ENCODE results near the gene ATF6.

ATF6 gene

GRCh38 chr1:161766102-161766981, at the start of gene ATF6:
ATF6 (plus strand) TSS chr1:161766320; CDS start chr1:161766361, 41 bp downstream.
- in situ Hi-C loops (cut with MboI; ENCODE audit: low sequenced_read_pairs) = no loop called here

GRCh38 chr1:161718559-161719324, 47.4 kb upstream of the ATF6 start:
- in situ Hi-C loops (cut with MboI; ENCODE audit: low sequenced_read_pairs) = no loop called here

DNA sequence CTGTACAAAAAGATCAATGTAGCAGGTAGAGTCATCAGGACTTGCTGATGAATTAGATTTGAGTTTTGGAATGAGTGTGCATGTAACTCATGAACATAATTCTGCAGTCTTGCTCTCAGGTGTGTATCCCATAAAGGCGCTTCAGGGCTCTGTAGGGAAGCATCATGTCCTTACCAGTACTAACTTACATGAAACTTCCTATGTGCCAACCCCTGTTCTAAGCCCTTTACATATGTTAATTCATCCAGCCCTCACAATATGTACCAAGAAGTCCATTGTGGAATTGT, 46.9 kb upstream of the ATF6 start:
- in situ Hi-C loops (cut with MboI; ENCODE audit: low sequenced_read_pairs) = no loop called here

DNA sequence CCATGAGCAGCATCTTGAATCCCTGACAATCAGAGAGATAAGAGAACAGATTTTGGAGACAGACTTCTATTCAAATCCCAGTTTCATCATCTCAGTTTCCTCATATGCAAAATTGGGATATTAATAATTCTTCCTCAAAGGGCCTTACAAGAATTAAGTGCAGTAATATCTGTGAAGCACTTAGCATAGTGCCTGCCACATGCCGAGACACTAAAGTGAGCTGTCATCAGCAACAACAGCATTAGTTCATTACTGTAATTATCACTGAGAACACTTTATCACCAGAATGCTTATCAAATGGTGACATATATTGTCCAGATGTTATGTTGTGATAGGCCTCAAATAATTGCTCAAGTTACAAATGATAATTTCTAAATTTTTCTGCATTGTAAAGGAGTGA, 45.7 kb upstream of the ATF6 start:
- in situ Hi-C loops (cut with MboI; ENCODE audit: low sequenced_read_pairs) = no loop called here

DNA sequence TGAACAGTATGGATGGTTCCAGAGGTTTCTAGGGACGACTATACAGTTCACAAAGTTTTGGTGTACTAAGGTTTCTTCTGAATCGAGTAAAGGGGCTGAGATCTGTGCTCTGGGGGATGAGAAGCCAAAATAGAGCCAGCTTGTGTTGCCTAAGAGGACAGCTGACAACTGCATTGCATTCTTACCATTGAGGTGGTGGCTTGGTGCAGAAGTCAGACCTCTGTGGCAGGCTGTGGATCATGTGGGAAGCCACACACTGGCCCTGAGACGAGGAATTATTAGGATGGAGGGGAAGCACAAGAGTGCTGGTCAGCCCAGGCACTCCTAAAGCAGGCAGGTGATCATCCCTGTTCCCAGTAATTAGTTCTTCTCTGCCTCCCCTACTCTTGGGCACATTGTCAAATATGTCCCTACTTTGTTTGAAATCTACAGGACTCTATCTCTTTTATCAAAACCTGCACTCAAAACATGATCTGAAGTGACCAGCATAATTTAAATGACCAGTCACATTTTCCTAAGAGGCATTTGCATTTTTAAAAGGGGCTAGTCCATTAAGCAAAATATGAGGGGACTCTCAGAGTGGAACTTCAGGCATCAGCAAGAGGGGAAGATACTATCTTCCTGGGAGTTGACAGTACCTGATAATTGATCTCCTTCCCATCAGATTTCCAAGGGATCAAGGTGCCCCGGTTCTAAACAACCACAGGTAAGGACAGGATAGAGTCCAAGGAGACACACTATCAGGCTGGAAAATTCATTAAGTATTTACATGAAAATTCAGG, 45.0 kb upstream of the ATF6 start, which contains the start of gene FCRLB:
Gene FCRLB (plus strand): TSS at position 589 of the 782 bp plus-strand sequence. CDS start 1,129 bp downstream, outside the sequence.
- in situ Hi-C loops (cut with MboI; ENCODE audit: low sequenced_read_pairs) = no loop called here

GRCh38 chr1:161721738-161722343, 44.3 kb upstream of the ATF6 start:
- in situ Hi-C loops (cut with MboI; ENCODE audit: low sequenced_read_pairs) = no loop called here

- in situ Hi-C loops (cut with MboI; ENCODE audit: low sequenced_read_pairs) = no loop called here
Measured at GRCh38 chr1:161722406-161722805, 43.7 kb upstream of the ATF6 start.

- in situ Hi-C loops (cut with MboI; ENCODE audit: low sequenced_read_pairs) = no loop called here
Measured at GRCh38 chr1:161723459-161724141, 42.5 kb upstream of the ATF6 start.

- in situ Hi-C loops (cut with MboI; ENCODE audit: low sequenced_read_pairs) = loop anchor here (25.0 kb wide), 1 partner anchor 538 kb away; the partner anchor contains the start of genes ADAMTS4 and B4GALT3
Measured at GRCh38 chr1:161725258-161725907, 40.7 kb upstream of the ATF6 start.

DNA sequence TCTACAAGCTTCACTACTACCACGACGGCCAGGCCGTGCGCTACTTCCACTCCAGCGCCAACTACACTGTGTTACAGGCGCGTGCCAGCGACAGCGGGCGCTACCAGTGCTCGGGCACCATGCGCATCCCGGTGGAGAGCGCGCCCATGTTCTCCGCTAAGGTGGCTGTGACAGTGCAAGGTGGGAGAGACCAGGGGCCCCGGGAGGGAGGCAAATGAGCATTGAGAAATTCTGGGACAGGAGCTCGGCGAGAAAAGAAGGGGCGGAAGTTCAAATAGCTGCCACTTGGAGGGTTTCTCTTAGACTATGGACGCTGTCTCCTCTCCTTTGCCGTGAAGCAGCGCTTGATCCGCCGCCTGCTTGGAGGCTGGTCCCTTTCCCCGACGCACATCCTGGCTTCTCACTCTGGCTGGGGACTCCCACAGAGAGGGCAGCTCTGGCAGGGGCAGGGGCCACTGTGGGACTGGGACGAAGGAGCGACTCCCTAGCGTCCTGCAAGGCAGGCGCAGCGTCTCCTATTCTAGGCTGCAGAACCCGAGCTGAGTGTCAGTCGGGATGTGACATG, 40.1 kb upstream of the ATF6 start:
- in situ Hi-C loops (cut with MboI; ENCODE audit: low sequenced_read_pairs) = loop anchor here (25.0 kb wide), 1 partner anchor 539 kb away; the partner anchor contains the start of genes ADAMTS4 and B4GALT3

- in situ Hi-C loops (cut with MboI; ENCODE audit: low sequenced_read_pairs) = loop anchor here (25.0 kb wide), 1 partner anchor 539 kb away; the partner anchor contains the start of genes ADAMTS4 and B4GALT3
Measured at GRCh38 chr1:161726473-161727255, 39.5 kb upstream of the ATF6 start.

DNA sequence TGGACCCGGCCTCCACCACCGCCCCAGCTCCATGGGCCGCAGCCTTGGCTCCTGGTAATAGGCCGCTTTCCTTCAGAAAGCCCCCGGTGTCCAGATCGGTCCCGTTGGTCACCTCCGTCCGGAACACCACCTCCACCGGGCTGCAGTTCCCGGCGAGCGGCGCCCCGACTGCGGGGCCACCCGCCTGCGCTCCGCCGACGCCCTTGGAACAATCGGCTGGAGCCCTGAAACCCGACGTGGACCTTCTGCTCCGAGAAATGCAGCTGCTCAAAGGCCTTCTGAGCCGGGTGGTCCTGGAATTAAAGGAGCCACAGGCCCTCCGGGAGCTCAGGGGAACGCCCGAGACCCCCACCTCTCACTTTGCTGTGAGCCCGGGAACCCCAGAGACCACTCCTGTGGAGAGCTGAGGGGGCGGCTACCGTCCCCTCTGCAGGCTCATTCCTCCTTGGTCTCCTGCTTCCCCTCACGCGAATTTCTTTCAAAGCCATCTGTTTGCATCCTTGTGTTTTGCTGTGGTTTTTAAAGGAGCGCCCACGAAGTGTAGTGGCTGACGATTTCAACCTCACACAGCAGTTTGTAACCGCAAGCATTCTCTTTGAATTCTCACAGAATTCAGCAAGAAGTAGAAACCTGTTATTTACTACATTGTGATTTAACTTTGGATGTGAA, 38.7 kb upstream of the ATF6 start:
- in situ Hi-C loops (cut with MboI; ENCODE audit: low sequenced_read_pairs) = loop anchor here (25.0 kb wide), 1 partner anchor 540 kb away; the partner anchor contains the start of genes ADAMTS4 and B4GALT3

DNA sequence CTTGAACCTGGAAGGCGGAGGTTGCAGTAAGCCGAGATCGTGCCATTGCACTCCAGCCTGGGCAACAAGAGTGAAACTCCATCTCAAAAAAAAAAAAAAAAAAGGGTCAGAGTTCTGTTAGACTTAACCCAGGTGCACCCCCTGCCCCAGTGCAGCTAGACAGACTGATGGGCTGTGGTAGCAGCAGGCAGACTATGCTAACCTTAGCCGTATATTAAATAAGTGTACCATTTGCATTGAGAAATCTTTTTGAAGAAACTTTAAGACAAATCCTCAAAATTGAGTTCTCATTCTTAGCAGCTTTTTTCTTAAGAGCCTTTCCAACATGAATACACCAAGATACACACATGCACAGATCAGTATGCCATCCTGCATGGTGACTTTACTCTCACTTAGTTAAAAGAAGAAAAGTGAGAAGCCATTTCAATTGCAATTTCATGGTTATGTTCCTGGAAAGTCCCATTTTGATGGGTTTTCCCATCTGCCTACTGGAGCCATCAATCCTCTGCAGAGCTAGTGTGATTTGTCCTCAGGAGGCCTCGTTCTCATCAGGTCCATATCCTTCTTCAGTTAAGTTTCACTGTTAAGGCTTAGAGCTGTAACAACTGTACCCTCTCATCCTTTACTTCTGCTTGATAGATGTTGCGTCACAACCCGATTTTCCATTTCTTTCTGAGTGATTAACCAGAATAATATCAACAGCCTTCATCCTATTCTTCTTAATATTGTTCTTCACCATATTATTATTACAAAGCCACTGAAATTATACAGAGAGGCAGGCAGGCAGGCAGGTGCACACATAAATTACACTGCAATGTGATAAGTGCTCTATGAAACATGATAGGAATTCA, 37.5 kb upstream of the ATF6 start:
- in situ Hi-C loops (cut with MboI; ENCODE audit: low sequenced_read_pairs) = loop anchor here (25.0 kb wide), 1 partner anchor 541 kb away; the partner anchor contains the start of genes ADAMTS4 and B4GALT3

DNA sequence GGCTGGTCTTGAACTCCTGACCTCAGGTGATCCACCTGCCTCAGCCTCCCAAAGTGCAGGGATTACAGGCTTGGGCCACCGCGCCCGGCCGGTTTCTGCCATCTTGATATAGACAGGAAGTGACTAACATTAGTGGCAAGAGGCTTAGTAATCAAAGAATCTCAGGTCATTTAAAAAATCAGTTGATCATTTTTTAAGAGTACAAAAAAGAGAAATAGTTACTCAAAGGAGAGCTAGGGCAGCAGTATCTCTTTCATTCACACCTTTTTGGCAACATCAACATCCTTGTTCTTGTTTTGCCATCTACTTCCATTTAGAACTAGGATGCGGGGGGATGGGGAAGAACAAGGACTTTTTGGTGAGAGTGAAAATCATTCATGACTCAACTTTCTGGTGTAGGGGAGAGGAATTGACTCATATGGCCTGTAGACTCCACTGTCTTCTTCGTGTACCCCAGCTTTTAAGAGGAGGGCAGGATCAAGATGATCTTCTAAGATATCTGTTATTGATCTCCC, 36.0 kb upstream of the ATF6 start:
- in situ Hi-C loops (cut with MboI; ENCODE audit: low sequenced_read_pairs) = loop anchor here (10.0 to 25.0 kb wide), 2 partner anchors 245 to 543 kb away; partner anchors contain the start of genes ADAMTS4 and B4GALT3

DNA sequence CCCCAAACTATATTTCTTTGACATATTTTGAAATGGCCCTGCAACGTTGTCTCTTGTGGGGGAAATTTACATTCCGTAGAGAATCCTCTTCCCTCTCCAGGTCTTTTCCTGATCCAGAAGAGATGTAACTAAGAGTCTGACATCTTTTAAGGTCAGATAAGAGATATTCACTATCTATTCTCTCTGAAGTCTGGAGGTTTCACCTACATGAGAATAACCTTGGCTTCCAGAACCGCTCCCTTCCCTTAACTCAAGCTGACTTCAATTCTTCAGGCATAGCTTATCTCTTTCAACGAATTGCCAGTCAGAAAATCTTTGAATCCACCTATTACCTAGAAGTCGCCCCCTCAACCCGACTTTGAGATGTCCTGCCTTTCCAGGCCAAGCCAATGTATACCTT, 34.9 kb upstream of the ATF6 start:
- in situ Hi-C loops (cut with MboI; ENCODE audit: low sequenced_read_pairs) = loop anchor here (10.0 to 25.0 kb wide), 2 partner anchors 246 to 544 kb away; partner anchors contain the start of genes ADAMTS4 and B4GALT3
